H1 (cell line): ENCODE data around the gene FBLN2. TPM values are rescaled to one million over a fixed set of nuclear protein-coding genes. Genes with fewer than 3 reads are reported as not detected.

Experiments used
- CTCF ChIA-PET: fragments of 300-600 bp; sonication (Branson Sonifier 250); formaldehyde crosslinking; loops from one replicate; lab custom pipeline; 2021; ENCODE audit not compliant: partially characterized antibody; lab: Charles Lee
- POLR2A ChIA-PET: fragments of 300-600 bp; sonication (Branson Sonifier 250); formaldehyde crosslinking; loops from one replicate; lab custom pipeline; 2021; ENCODE audit warnings: inconsistent platforms; ENCODE audit not compliant: partially characterized antibody; lab: Charles Lee
- DNase-seq, 2 experiments: peaks; one replicate each; pipeline versions ENCODE4 v3.0.0 to v3.0.0-alpha.2; 2010 to 2022; ENCODE audit warnings: low spot score in 2 of 2, low read depth in 1 of 2, mixed read lengths in 1 of 2
- FAIRE-seq: peaks from 2 replicates; lab custom pipeline; 2011; peaks lifted over from hg19 to GRCh38; lab: Jason Lieb, UNC
- H2AFZ ChIP-seq: 2 replicates; pipeline ENCODE4 v1.8.1; 2012; ENCODE audit warnings: low read length, inconsistent platforms
- H2AK5ac ChIP-seq: 2 replicates; pipeline ENCODE4 v1.6.1; 2013; ENCODE audit warnings: low read depth, low read length
- H2BK120ac ChIP-seq: replicated peaks from 2 replicates; pipeline ENCODE3; 2013; ENCODE audit warnings: low read depth, low read length, inconsistent platforms
- H2BK12ac ChIP-seq: 2 replicates; pipeline ENCODE4 v1.6.1; 2013; ENCODE audit warnings: low read depth, low read length
- H2BK15ac ChIP-seq: 2 replicates; pipeline ENCODE4 v1.6.1; 2013; ENCODE audit warnings: low read length
- H2BK20ac ChIP-seq: 2 replicates; pipeline ENCODE4 v1.6.1; 2013; ENCODE audit warnings: low read length
- H2BK5ac ChIP-seq: 2 replicates; pipeline ENCODE4 v1.6.1; 2013; ENCODE audit warnings: low read depth, low read length
- H3K14ac ChIP-seq: 2 replicates; pipeline ENCODE4 v1.6.1; 2013; ENCODE audit warnings: inconsistent platforms; ENCODE audit not compliant: insufficient read length
- H3K18ac ChIP-seq: 2 replicates; pipeline ENCODE4 v1.6.1; 2013; ENCODE audit warnings: low read length; ENCODE audit errors: extremely low read depth
- H3K23ac ChIP-seq: 2 replicates; pipeline ENCODE4 v1.6.1; 2013; ENCODE audit warnings: inconsistent platforms; ENCODE audit not compliant: insufficient read length
- H3K23me2 ChIP-seq: 2 replicates; pipeline ENCODE4 v1.6.1; 2013; ENCODE audit warnings: low read depth, low read length
- H3K27ac ChIP-seq: 2 replicates; pipeline ENCODE4 v1.6.1; 2011; ENCODE audit warnings: low read depth, low read length, inconsistent platforms
- H3K27me3 ChIP-seq, 4 experiments: replicated peaks in 1 of 4; 1 replicate in 1 of 4; 2 replicates in 3 of 4; pipeline versions ENCODE4 v1.6.1 to v1.8.1; 2011 to 2013; ENCODE audit warnings: low read length in 3 of 4, mild to moderate bottlenecking in 3 of 4, inconsistent platforms in 2 of 4, mixed read lengths in 2 of 4, moderate library complexity in 1 of 4; ENCODE audit not compliant: control insufficient read depth in 3 of 4, insufficient read depth in 3 of 4; ENCODE audit errors: extremely low read depth in 1 of 4
- H3K36me3 ChIP-seq, 4 experiments: 2 replicates each; pipeline versions ENCODE4 v1.6.1 to v1.8.1; 2011 to 2013; ENCODE audit warnings: mild to moderate bottlenecking in 4 of 4, low read length in 3 of 4, moderate library complexity in 2 of 4, control low read depth in 1 of 4, inconsistent platforms in 1 of 4; ENCODE audit not compliant: insufficient read depth in 4 of 4, control insufficient read depth in 2 of 4
- H3K4ac ChIP-seq: replicated peaks from 2 replicates; pipeline ENCODE3; 2013; ENCODE audit warnings: low read length, low read depth, mixed read lengths, inconsistent platforms; ENCODE audit not compliant: insufficient read length
- H3K4me1 ChIP-seq, 4 experiments: replicated peaks in 1 of 4; 1 replicate in 1 of 4; 2 replicates in 3 of 4; pipeline versions ENCODE4 v1.6.1 to v1.8.1; 2011 to 2013; ENCODE audit warnings: low read length in 3 of 4, inconsistent platforms in 2 of 4, mixed read lengths in 1 of 4; ENCODE audit not compliant: insufficient read depth in 4 of 4, control insufficient read depth in 3 of 4
- H3K4me2 ChIP-seq, 2 experiments: 2 replicates each; pipeline versions ENCODE4 v1.6.1 to v1.8.1; 2011 to 2013; ENCODE audit warnings: low read depth in 2 of 2, low read length in 2 of 2, control low read depth in 1 of 2, inconsistent platforms in 1 of 2, mild to moderate bottlenecking in 1 of 2; ENCODE audit not compliant: insufficient read depth in 1 of 2
- H3K4me3 ChIP-seq, 4 experiments: fragments of 200-600, 300-600 bp in 1 of 4; sonication (generic), shearing (Covaris generic), sonication (Bioruptor Twin) in 1 of 4; 2 replicates each; pipeline versions ENCODE4 v1.5.1 to v1.8.1; 2011 to 2016; ENCODE audit warnings: low read length in 4 of 4, low read depth in 3 of 4, control low read depth in 2 of 4, inconsistent platforms in 2 of 4, mild to moderate bottlenecking in 2 of 4, mixed read lengths in 1 of 4, moderate library complexity in 1 of 4; ENCODE audit not compliant: insufficient read depth in 2 of 4; ENCODE audit errors: extremely low read depth in 1 of 4
- H3K56ac ChIP-seq: replicated peaks from 2 replicates; pipeline ENCODE3; 2013; ENCODE audit warnings: low read depth, mild to moderate bottlenecking, mixed read lengths, low read length, inconsistent platforms; ENCODE audit not compliant: insufficient read length
- H3K79me1 ChIP-seq: 2 replicates; pipeline ENCODE4 v1.6.1; 2013; ENCODE audit warnings: low read depth, low read length, control low read depth
- H3K79me2 ChIP-seq, 2 experiments: 2 replicates each; pipeline versions ENCODE4 v1.6.1 to v1.8.1; 2012 to 2013; ENCODE audit warnings: low read length in 2 of 2, mild to moderate bottlenecking in 2 of 2, inconsistent platforms in 1 of 2; ENCODE audit not compliant: insufficient read depth in 2 of 2, control insufficient read depth in 1 of 2
- H3K9ac ChIP-seq, 4 experiments: replicated peaks in 1 of 4; 1 replicate in 1 of 4; 2 replicates in 3 of 4; pipeline versions ENCODE4 v1.6.1 to v1.8.1; 2011 to 2013; ENCODE audit warnings: low read depth in 3 of 4, low read length in 3 of 4, control low read depth in 2 of 4, mild to moderate bottlenecking in 2 of 4, moderate library complexity in 2 of 4, inconsistent platforms in 1 of 4; ENCODE audit errors: extremely low read depth in 1 of 4
- H3K9me3 ChIP-seq, 2 experiments: 2 replicates each; pipeline versions ENCODE4 v1.6.1 to v1.8.1; 2012 to 2013; ENCODE audit warnings: mild to moderate bottlenecking in 2 of 2, moderate library complexity in 2 of 2, control low read depth in 1 of 2, inconsistent platforms in 1 of 2, low read depth in 1 of 2, low read length in 1 of 2, mixed read lengths in 1 of 2; ENCODE audit not compliant: insufficient read depth in 2 of 2
- H4K20me1 ChIP-seq, 2 experiments: replicated peaks in 1 of 2; 2 replicates each; pipeline versions ENCODE3 to v1.8.1; 2011 to 2013; ENCODE audit warnings: inconsistent platforms in 2 of 2, low read length in 2 of 2, mild to moderate bottlenecking in 1 of 2; ENCODE audit not compliant: insufficient read depth in 2 of 2, control insufficient read depth in 1 of 2
- H4K5ac ChIP-seq: 2 replicates; pipeline ENCODE4 v1.6.1; 2013; ENCODE audit warnings: low read length, low read depth, mixed read lengths, inconsistent platforms; ENCODE audit not compliant: insufficient read length
- H4K8ac ChIP-seq: 2 replicates; pipeline ENCODE4 v1.8.0; 2013; ENCODE audit warnings: mild to moderate bottlenecking, moderate library complexity, low read length, inconsistent platforms; ENCODE audit not compliant: insufficient read depth; ENCODE audit errors: extremely low read depth
- H4K91ac ChIP-seq: replicated peaks from 2 replicates; pipeline ENCODE3; 2013; ENCODE audit warnings: low read length, mixed read lengths, inconsistent platforms; ENCODE audit not compliant: insufficient read length
- CBX5 ChIP-seq: fragments of 300-800, 300-1000 bp; sonication (generic); IDR thresholded peaks from 2 replicates; pipeline ENCODE4 v1.7.1; 2016; ENCODE audit warnings: antibody characterized with exemption, low read length, low read depth
- EP300 ChIP-seq, 2 experiments: IDR thresholded peaks; 1 replicate in 1 of 2; 2 replicates in 1 of 2; pipeline ENCODE4 v1.6.1; 2011 to 2012; ENCODE audit warnings: low read depth in 2 of 2, low read length in 2 of 2, mild to moderate bottlenecking in 2 of 2, borderline replicate concordance in 1 of 2, inconsistent platforms in 1 of 2, moderate library complexity in 1 of 2
- GTF2F1 ChIP-seq: IDR thresholded peaks from 2 replicates; pipeline ENCODE4 v1.6.1; 2012; ENCODE audit warnings: low read depth, low read length, improper control_type of control experiment, borderline replicate concordance
- KDM5A ChIP-seq: fragments of 200-600 bp; IDR thresholded peaks from 2 replicates; pipeline ENCODE4 v1.7.1; 2012; ENCODE audit warnings: mild to moderate bottlenecking, low read length, inconsistent platforms, mixed read lengths
- MAFK ChIP-seq: IDR thresholded peaks from 2 replicates; pipeline ENCODE4 v1.6.1; 2012; ENCODE audit warnings: low read depth, mild to moderate bottlenecking, improper control_type of control experiment, low read length
- NANOG ChIP-seq: IDR thresholded peaks from 2 replicates; pipeline ENCODE4 v1.6.1; 2011; ENCODE audit warnings: low read length, low read depth, mild to moderate bottlenecking, inconsistent platforms; ENCODE audit not compliant: insufficient read depth, poor library complexity, severe bottlenecking
- SP1 ChIP-seq: IDR thresholded peaks from 2 replicates; pipeline ENCODE4 v1.6.1; 2011; ENCODE audit warnings: low read depth, low read length
- USF2 ChIP-seq: IDR thresholded peaks from 2 replicates; pipeline ENCODE4 v1.6.1; 2011; ENCODE audit warnings: low read length, improper control_type of control experiment
- WGBS, 2 experiments: shearing (Covaris generic) in 1 of 2; methylation state at CpG; one replicate each; pipeline versions ENCODE4 v1.1.6 to v1.1.7; 2013 to 2015; ENCODE audit warnings: low lambda C conversion rate in 2 of 2, mixed read lengths in 2 of 2, inconsistent platforms in 1 of 2, low coverage in 1 of 2, missing lambda C conversion rate in 1 of 2; ENCODE audit not compliant: insufficient replicate concordance in 2 of 2, insufficient coverage in 1 of 2, insufficient read length in 1 of 2; ENCODE audit errors: extremely low coverage in 1 of 2, missing lambda C conversion rate in 1 of 2; 5-methylcytosine and 5-hydroxymethylcytosine counted together
- polyA plus RNA-seq, 7 experiments: library from polyadenylated mRNA; depleted of rRNA in 3 of 7; stranded (reverse) in 5 of 7; unstranded in 2 of 7; fragments of >200 nt in 5 of 7; fragments of 200-250 nt in 2 of 7; gene quantifications; 1 replicate in 5 of 7; 2 replicates in 1 of 7; 4 replicates in 1 of 7; pipeline versions ENCODE4 v1.2.1 to v1.2.3, GENCODE V29; 2011 to 2013; ENCODE audit warnings: missing spikeins in 2 of 7, mixed read lengths in 2 of 7
- total RNA-seq: library from RNA; stranded (reverse); fragmentation: NEBNext Ultra II Directional; extraction: Animal tissue kit (Norgen Biotek cat#: 25700); gene quantifications from 2 replicates; pipeline ENCODE4 v1.2.1, GENCODE V29; 2021

The FBLN2 gene
- total and polyA plus RNA-seq, 2 of the 8 experiments (the other 6 are each of a cell fraction or from before 2014, with no cell fraction given) = 17.4 to 24.2 TPM

- POLR2A ChIA-PET = no interaction called here
- Histone ChIP-seq H3K4me2 (no peak overlapping the region), H3K56ac (no peak overlapping the region), H2BK20ac (no peak overlapping the region), H3K9ac (no peak overlapping the region), H3K27ac (no peak overlapping the region), H4K5ac (no peak overlapping the region), H3K18ac (no peak overlapping the region), H3K79me2 (no peaks in the 10 kb centered on the region), H4K20me1 (no peaks in the 10 kb centered on the region), H2BK5ac (no peak overlapping the region), H3K36me3 (no peaks in the 10 kb centered on the region), H3K4ac (no peak overlapping the region), H3K4me3 (no peak overlapping the region), H2AFZ (no peak overlapping the region), H3K9me3 (no peaks in the 10 kb centered on the region), H3K27me3 (no peaks in the 10 kb centered on the region), H2AK5ac (no peak overlapping the region), H4K8ac (no peak overlapping the region), H2BK15ac (no peak overlapping the region), H3K4me1 (no peaks in the 10 kb centered on the region), H4K91ac (no peak overlapping the region), H3K23me2 (no peaks in the 10 kb centered on the region), H3K14ac (no peak overlapping the region), H3K79me1 (no peaks in the 10 kb centered on the region), H2BK12ac (no peak overlapping the region), H3K23ac (no peak overlapping the region), H2BK120ac (no peak overlapping the region)
- FAIRE-seq (no peak), DNase-seq (no peak)
- WGBS, 2 experiments = 92% methylated on average over 27 of the region's 27 CpGs; no CpG with 5 or more reads in 1 of the 2 experiments
- TF ChIP-seq MAFK = no peak
- TF ChIP-seq CBX5 = no peak
- TF ChIP-seq SP1 = no peak
- TF ChIP-seq EP300 (IDR thresholded peaks at IDR 0.05; ENCODE audit: borderline replicate concordance in 1 of 2, low read depth in 2 of 2, low read length in 2 of 2) = no peak
- no peak for TF ChIP-seq GTF2F1
- TF ChIP-seq USF2 = no peak
- TF ChIP-seq KDM5A = no peak
- no peak for TF ChIP-seq NANOG
- CTCF ChIA-PET = interaction anchor here (1.2 to 12.6 kb wide), 5 partner anchors 20 to 135 kb away, joined by 3 to 165 read pairs (median 5); no protein-coding TSS in a partner anchor
Observed at GRCh38 chr3:13628841-13629551, 80.1 kb downstream of the FBLN2 start.
